Stomach (tissue), 4 donors: ENCODE data around the gene CCDC144A.
"Not testable (repeated sequence)": the region's sequence is repeated elsewhere in the genome, so short reads cannot be mapped to it uniquely, and the experiment has no call there.

Experiments used
- CTCF ChIP-seq, 7 experiments: fragments of 450-650 bp in 4 of 7; fragments of 200-600 bp in 3 of 7; sonication (generic) in 3 of 7; IDR thresholded peaks; one replicate each; pipeline ENCODE4 v1.5.1; 2016 to 2019; ENCODE audit warnings: antibody characterized with exemption in 7 of 7, control low read depth in 2 of 7, mild to moderate bottlenecking in 1 of 7
- POLR2A ChIP-seq, 4 donors: fragments of 450-650 bp; IDR thresholded peaks; one replicate each; pipeline ENCODE4 v1.6.1; 2016; ENCODE audit warnings: antibody characterized with exemption in 4 of 4, control low read depth in 2 of 4, mild to moderate bottlenecking in 1 of 4, moderate library complexity in 1 of 4
- POLR2AphosphoS5 ChIP-seq, 3 donors: sonication (generic); formaldehyde crosslinking; IDR thresholded peaks; one replicate each; pipeline ENCODE4 v1.6.1; 2016; ENCODE audit warnings: antibody characterized with exemption in 3 of 3

GRCh38 chr17:16758177-16758576 is 68.1 kb downstream of the CCDC144A start:
- TF ChIP-seq POLR2AphosphoS5, CTCF, POLR2A (IDR thresholded peaks at IDR 0.05): not testable (repeated sequence)
